IMR-90 (cell line): ENCODE results near the gene SLC22A12. TPM values are rescaled to one million over a fixed set of nuclear protein-coding genes. Genes with fewer than 3 reads are reported as not detected.

Experiments used
- ATAC-seq: fragments of 200-7000 bp; cut with Tn5 transposase; 2 replicates; pipeline ENCODE4 v1.9.1; 2020; ENCODE audit warnings: low read depth, mild to moderate bottlenecking, moderate library complexity
- BruUV-seq: library from RNA; stranded (reverse); fragments of 400-500 nt; replicated peaks from 2 replicates; lab custom pipeline; 2021; lab: Mats Ljungman, UMichigan
- CTCF ChIA-PET: fragments of 300-600 bp; formaldehyde crosslinking; extraction: SDS; loops from one replicate; lab custom pipeline; 2021; ENCODE audit warnings: antibody characterized with exemption; lab: Yijun Ruan, JAX
- POLR2A ChIA-PET: fragments of 300-600 bp; sonication (Branson Sonifier 250); formaldehyde crosslinking; loops from one replicate; lab custom pipeline; 2022; ENCODE audit warnings: antibody characterized with exemption; ENCODE audit not compliant: unreplicated experiment; lab: Charles Lee
- DNase-seq: peaks from one replicate; pipeline ENCODE4 v3.0.0; 2013
- H2AFZ ChIP-seq: replicated peaks from 2 replicates; pipeline ENCODE3; 2013; ENCODE audit warnings: low read length, mild to moderate bottlenecking; ENCODE audit not compliant: poor library complexity
- H2AK5ac ChIP-seq: 2 replicates; pipeline ENCODE4 v1.6.1; 2013; ENCODE audit warnings: low read depth, low read length, inconsistent platforms
- H2AK9ac ChIP-seq: replicated peaks from 2 replicates; pipeline ENCODE3; 2013; ENCODE audit warnings: mild to moderate bottlenecking, low read depth, low read length, moderate library complexity; ENCODE audit not compliant: poor library complexity
- H2BK120ac ChIP-seq: 2 replicates; pipeline ENCODE4 v1.6.1; 2013; ENCODE audit warnings: low read depth, low read length, inconsistent platforms
- H2BK15ac ChIP-seq: 3 replicates; pipeline ENCODE4 v1.6.1; 2013; ENCODE audit warnings: low read depth, low read length, inconsistent platforms
- H2BK20ac ChIP-seq: 2 replicates; pipeline ENCODE4 v1.6.1; 2013; ENCODE audit warnings: low read depth, mild to moderate bottlenecking, inconsistent platforms, low read length, moderate library complexity
- H2BK5ac ChIP-seq: 2 replicates; pipeline ENCODE4 v1.6.1; 2013; ENCODE audit warnings: mild to moderate bottlenecking, low read depth, low read length, inconsistent platforms; ENCODE audit not compliant: poor library complexity, severe bottlenecking
- H3K14ac ChIP-seq: replicated peaks from 2 replicates; pipeline ENCODE4 v1.6.1; 2013; ENCODE audit warnings: low read depth, low read length, inconsistent platforms
- H3K18ac ChIP-seq: 2 replicates; pipeline ENCODE4 v1.6.1; 2013; ENCODE audit warnings: low read depth, low read length, control low read depth
- H3K23ac ChIP-seq: 2 replicates; pipeline ENCODE4 v1.6.1; 2013; ENCODE audit warnings: low read depth, low read length, inconsistent platforms
- H3K27ac ChIP-seq: 2 replicates; pipeline ENCODE4 v1.5.1; 2013; ENCODE audit warnings: mild to moderate bottlenecking, control low read depth, low read length; ENCODE audit not compliant: insufficient read depth
- H3K27me3 ChIP-seq: 2 replicates; pipeline ENCODE4 v1.6.1; 2013; ENCODE audit warnings: low read length; ENCODE audit not compliant: control insufficient read depth, insufficient read depth
- H3K36me3 ChIP-seq: 2 replicates; pipeline ENCODE4 v1.6.1; 2013; ENCODE audit warnings: low read length, mixed read lengths; ENCODE audit not compliant: control insufficient read depth, insufficient read depth
- H3K4ac ChIP-seq: 2 replicates; pipeline ENCODE4 v1.6.1; 2013; ENCODE audit warnings: low read depth, low read length, inconsistent platforms
- H3K4me1 ChIP-seq: 2 replicates; pipeline ENCODE4 v1.6.1; 2013; ENCODE audit warnings: low read length, mixed read lengths; ENCODE audit not compliant: control insufficient read depth, insufficient read depth
- H3K4me2 ChIP-seq: 2 replicates; pipeline ENCODE4 v1.6.1; 2013; ENCODE audit warnings: low read depth, mild to moderate bottlenecking, control low read depth, low read length, moderate library complexity
- H3K4me3 ChIP-seq: 2 replicates; pipeline ENCODE4 v1.5.1; 2013; ENCODE audit warnings: low read depth, mild to moderate bottlenecking, control low read depth, low read length, moderate library complexity; ENCODE audit not compliant: insufficient read depth
- H3K56ac ChIP-seq: 2 replicates; pipeline ENCODE4 v1.6.1; 2013; ENCODE audit warnings: low read length, inconsistent platforms; ENCODE audit not compliant: insufficient read depth; ENCODE audit errors: extremely low read depth
- H3K79me1 ChIP-seq, 2 experiments: 2 replicates each; pipeline ENCODE4 v1.6.1; 2013; ENCODE audit warnings: low read length in 2 of 2, inconsistent platforms in 1 of 2, low read depth in 1 of 2
- H3K9ac ChIP-seq: 2 replicates; pipeline ENCODE4 v1.6.1; 2013; ENCODE audit warnings: low read depth, low read length, control low read depth
- H3K9me1 ChIP-seq: 2 replicates; pipeline ENCODE4 v1.6.1; 2013; ENCODE audit warnings: low read length, inconsistent platforms; ENCODE audit not compliant: insufficient read depth
- H3K9me3 ChIP-seq: 2 replicates; pipeline ENCODE4 v1.6.1; 2013; ENCODE audit warnings: low read length; ENCODE audit not compliant: control insufficient read depth, insufficient read depth
- H4K20me1 ChIP-seq: 2 replicates; pipeline ENCODE4 v1.6.1; 2013; ENCODE audit warnings: low read length, inconsistent platforms; ENCODE audit not compliant: insufficient read depth
- H4K5ac ChIP-seq: 2 replicates; pipeline ENCODE4 v1.6.1; 2013; ENCODE audit warnings: mild to moderate bottlenecking, low read depth, low read length, control low read depth
- H4K8ac ChIP-seq, 2 experiments: 2 replicates each; pipeline ENCODE4 v1.6.1; 2013; ENCODE audit warnings: low read depth in 2 of 2, low read length in 2 of 2, control low read depth in 1 of 2, inconsistent platforms in 1 of 2
- H4K91ac ChIP-seq: 2 replicates; pipeline ENCODE4 v1.6.1; 2013; ENCODE audit warnings: low read depth, low read length, inconsistent platforms; ENCODE audit not compliant: insufficient read depth
- CHD1 ChIP-seq: IDR thresholded peaks from 2 replicates; pipeline ENCODE4 v1.6.1; 2012; ENCODE audit warnings: low read depth, low read length, improper control_type of control experiment
- CTCF ChIP-seq: conservative IDR thresholded peaks from 2 replicates; pipeline ENCODE4 v1.5.1; 2012; ENCODE audit warnings: mild to moderate bottlenecking, low read depth, low read length, improper control_type of control experiment
- ELK1 ChIP-seq: fragments of 150-350 bp; IDR thresholded peaks from 2 replicates; pipeline ENCODE4 v1.6.1; 2016; ENCODE audit warnings: low read depth, mild to moderate bottlenecking, low read length, moderate library complexity, borderline replicate concordance
- MAZ ChIP-seq: IDR thresholded peaks from 2 replicates; pipeline ENCODE4 v1.6.1; 2012; ENCODE audit warnings: low read depth, mild to moderate bottlenecking, low read length, improper control_type of control experiment, moderate library complexity, borderline replicate concordance
- RAD21 ChIP-seq: IDR thresholded peaks from 2 replicates; pipeline ENCODE4 v1.6.1; 2012; ENCODE audit warnings: low read length, improper control_type of control experiment
- RCOR1 ChIP-seq: IDR thresholded peaks from 2 replicates; pipeline ENCODE4 v1.6.1; 2012; ENCODE audit warnings: mild to moderate bottlenecking, low read length, improper control_type of control experiment; ENCODE audit not compliant: insufficient replicate concordance
- USF2 ChIP-seq: fragments of 150-350 bp; IDR thresholded peaks from 2 replicates; pipeline ENCODE4 v1.6.1; 2017; ENCODE audit warnings: mild to moderate bottlenecking, antibody characterized with exemption, low read length, low read depth
- WGBS, 2 experiments: methylation state at CpG; one replicate each; pipeline versions ENCODE4 v1.1.5 to v1.1.7; 2013; ENCODE audit warnings: missing lambda C conversion rate in 2 of 2; ENCODE audit not compliant: insufficient read length in 1 of 2; ENCODE audit errors: extremely low coverage in 2 of 2; 5-methylcytosine and 5-hydroxymethylcytosine counted together
- dilution Hi-C: fragments of 300-500 bp; cut with HindIII; formaldehyde crosslinking; loops from one replicate; pipeline ENCODE4 v1.14.3; 2018; ENCODE audit warnings: low sequenced_read_pairs; ENCODE audit not compliant: unreplicated experiment
- in situ Hi-C: fragments of 300-500 bp; cut with MboI; formaldehyde crosslinking; loops from 3 replicates; pipeline ENCODE4 v1.14.3; 2019; ENCODE audit warnings: low sequenced_read_pairs, inconsistent platforms, mixed read lengths
- intact Hi-C: fragments of 100-400 bp; cut with micrococcal nuclease; formaldehyde crosslinking; loops from 2 replicates; pipeline ENCODE4 v1.10.0; 2022
- polyA plus RNA-seq, 3 experiments: library from polyadenylated mRNA; depleted of rRNA; stranded (reverse); fragments of >200 nt; gene quantifications; 2 replicates each; pipeline ENCODE4 v1.2.3, GENCODE V29; 2012; ENCODE audit warnings: low replicate concordance in 1 of 3
- total RNA-seq: library from RNA; depleted of rRNA; stranded (reverse); fragments of >200 nt; gene quantifications from 2 replicates; pipeline ENCODE4 v1.2.3, GENCODE V29; 2012

Gene SLC22A12
- total and polyA plus RNA-seq, 2 of the 4 experiments (the other 2 are of a cell fraction) = not detected

- H3K4me1 ChIP-seq = no peaks in the 10 kb centered on the region
- WGBS, 2 experiments = 40% methylated on average over 1 of the region's 8 CpGs; no CpG with 5 or more reads in 1 of the 2 experiments
- H2BK15ac ChIP-seq = no peak overlapping the region
- H3K18ac ChIP-seq = no peak overlapping the region
- no peak overlapping the region for H2BK120ac ChIP-seq
- no peaks in the 10 kb centered on the region for H3K9me1 ChIP-seq
- TF ChIP-seq ELK1 = no peak
- no peak for TF ChIP-seq USF2
- no peak for TF ChIP-seq CHD1
- no peak for TF ChIP-seq RCOR1
- no peak for TF ChIP-seq CTCF
- no peak for TF ChIP-seq MAZ
- TF ChIP-seq RAD21 = no peak
- no peak overlapping the region for H3K23ac ChIP-seq
- no peak overlapping the region for H3K4ac ChIP-seq
- ATAC-seq = no peak
- no peak overlapping the region for H2AFZ ChIP-seq
- no peaks in the 10 kb centered on the region for H3K36me3 ChIP-seq
- no peak overlapping the region for H2AK5ac ChIP-seq
- H3K56ac ChIP-seq = no peak overlapping the region
- H4K8ac ChIP-seq = no peak overlapping the region
- H3K9me3 ChIP-seq = no peaks in the 10 kb centered on the region
- no peak overlapping the region for H4K5ac ChIP-seq
- H3K9ac ChIP-seq = no peak overlapping the region
- no peaks in the 10 kb centered on the region for H3K79me1 ChIP-seq
- dilution Hi-C loops = no loop called here
- in situ Hi-C loops = no loop called here
- H3K4me3 ChIP-seq = no peak overlapping the region
- ChIA-PET CTCF (no interaction called here), POLR2A (no interaction called here)
- intact Hi-C loops = no loop called here
- no peak overlapping the region for H3K27ac ChIP-seq
- no TSS peak for BruUV-seq
- no peaks in the 10 kb centered on the region for H4K20me1 ChIP-seq
- H2BK20ac ChIP-seq = no peak overlapping the region
- no peak overlapping the region for H4K91ac ChIP-seq
- no peak for DNase-seq
- H2BK5ac ChIP-seq = no peak overlapping the region
- no peak overlapping the region for H3K4me2 ChIP-seq
- H3K27me3 ChIP-seq = peaks cover 26% of the 10 kb centered on the region
- H2AK9ac ChIP-seq = no peak overlapping the region
- H3K14ac ChIP-seq = no peak overlapping the region
Measured at GRCh38 chr11:64568584-64569140, 22.4 kb upstream of the SLC22A12 start.
